Hepatocyte (in vitro differentiated cells): ENCODE measurements around the gene RIPK4.
"Not testable (repeated sequence)": the region's sequence is repeated elsewhere in the genome, so short reads cannot be mapped to it uniquely, and the experiment has no call there.

Source experiments
- CTCF ChIP-seq: fragments of 200-600 bp; sonication (generic); IDR thresholded peaks from 2 replicates; pipeline ENCODE4 v1.5.1; 2016; ENCODE audit warnings: antibody characterized with exemption, mild to moderate bottlenecking; ENCODE audit not compliant: poor library complexity
- EZH2 ChIP-seq: fragments of 200-600 bp; sonication (generic); IDR thresholded peaks from 2 replicates; pipeline ENCODE4 v1.6.1; 2016; ENCODE audit warnings: antibody characterized with exemption, mild to moderate bottlenecking, borderline replicate concordance
- EZH2phosphoT487 ChIP-seq: fragments of 200-600 bp; sonication (generic); IDR thresholded peaks from one replicate; pipeline ENCODE4 v1.6.1; 2018; ENCODE audit warnings: antibody characterized with exemption, mild to moderate bottlenecking, low read depth, moderate library complexity; ENCODE audit not compliant: unreplicated experiment, severe bottlenecking

GRCh38 chr21:41714299-41714865 is 52.5 kb downstream of the RIPK4 start:
- not testable (repeated sequence) for TF ChIP-seq CTCF, EZH2, EZH2phosphoT487
